WERI-Rb-1 (cell line): ENCODE measurements around the gene EMID1.

Source experiments
- DNase-seq: peaks from one replicate; pipeline ENCODE4 v3.0.0-alpha.2; 2020
- H3K27ac ChIP-seq: fragments of 250-450 bp; sonication (Bioruptor Pico); 2 replicates; pipeline ENCODE4 v1.5.1; 2020; ENCODE audit warnings: mild to moderate bottlenecking, moderate library complexity
- H3K27me3 ChIP-seq: fragments of 250-450 bp; sonication (Bioruptor Pico); 2 replicates; pipeline ENCODE4 v1.5.1; 2021; ENCODE audit warnings: mild to moderate bottlenecking, low read depth, moderate library complexity; ENCODE audit not compliant: insufficient read depth, severe bottlenecking
- H3K36me3 ChIP-seq: fragments of 250-450 bp; sonication (Bioruptor Pico); 2 replicates; pipeline ENCODE4 v1.5.1; 2020; ENCODE audit warnings: mild to moderate bottlenecking, moderate library complexity
- H3K4me3 ChIP-seq: 2 replicates; pipeline ENCODE4 v1.5.1; 2011; ENCODE audit warnings: low read depth, mild to moderate bottlenecking, control low read depth, low read length
- H3K9me3 ChIP-seq: fragments of 250-450 bp; sonication (Bioruptor Pico); 2 replicates; pipeline ENCODE4 v1.5.1; 2021; ENCODE audit warnings: mild to moderate bottlenecking, moderate library complexity; ENCODE audit not compliant: severe bottlenecking
- CTCF ChIP-seq: IDR thresholded peaks from 2 replicates; pipeline ENCODE4 v1.5.1; 2011; ENCODE audit warnings: low read depth, mild to moderate bottlenecking, control low read depth, inconsistent platforms, low read length

Gene EMID1

DNA sequence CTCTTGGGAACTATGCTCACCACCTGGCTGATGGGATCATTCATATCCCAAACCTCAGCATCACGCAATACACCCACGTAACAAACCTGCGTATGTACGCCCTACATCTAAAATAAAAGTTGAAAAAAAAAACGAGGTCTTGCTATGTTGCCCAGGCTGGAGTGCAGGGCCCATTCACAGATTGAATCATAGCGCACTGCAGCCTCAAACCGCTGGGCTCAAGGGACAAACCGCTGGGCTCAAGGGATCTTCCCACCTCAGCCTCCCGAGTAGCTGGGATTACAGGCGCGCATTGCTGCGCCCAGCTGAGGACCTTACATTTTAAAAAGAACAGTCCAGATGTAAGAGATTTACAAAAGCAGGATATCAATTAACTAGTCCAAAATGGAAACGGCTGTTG, 41.9 kb upstream of the EMID1 start:
- no peaks in the 10 kb centered on the region for H3K9me3 ChIP-seq
- DNase-seq, result no peak
- no peak for TF ChIP-seq CTCF
- H3K27me3 ChIP-seq, result no peaks in the 10 kb centered on the region
- H3K4me3 ChIP-seq, result no peak overlapping the region
- no peaks in the 10 kb centered on the region for H3K36me3 ChIP-seq
- no peak overlapping the region for H3K27ac ChIP-seq

DNA sequence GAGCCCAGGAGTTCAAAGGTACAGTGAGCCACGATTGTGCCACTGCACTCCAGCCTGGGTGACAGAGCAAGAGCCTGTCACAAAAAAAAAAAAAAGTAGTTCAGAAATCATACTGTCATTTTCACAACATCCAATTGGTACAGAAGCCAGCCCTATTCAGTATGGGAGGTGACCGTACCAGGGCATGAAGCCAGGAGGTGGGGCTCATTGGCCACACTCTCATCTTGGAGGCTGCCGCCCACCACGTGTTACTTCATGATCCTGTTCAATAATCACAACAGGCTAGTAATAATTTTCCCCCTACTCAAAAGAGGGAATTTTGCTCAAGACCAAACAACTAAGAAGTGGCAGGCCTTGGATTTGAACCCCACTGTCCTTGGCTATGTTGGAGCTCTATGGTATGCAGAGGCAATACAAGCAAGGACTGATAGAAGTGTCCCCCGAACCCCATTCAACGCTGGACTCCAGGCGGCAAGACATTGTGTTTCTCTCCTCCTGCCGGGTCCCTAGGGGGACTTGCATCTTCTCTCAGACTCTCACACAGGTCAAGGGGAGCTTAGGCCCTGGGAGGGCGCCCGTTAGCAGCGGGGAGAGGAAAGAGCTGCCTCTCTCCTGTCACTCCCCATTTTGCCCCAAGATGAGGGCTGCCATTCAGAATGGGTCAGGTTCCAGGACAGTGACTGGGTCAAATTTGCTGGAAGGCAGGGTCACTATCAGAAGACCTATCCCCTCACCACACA, 40.2 kb upstream of the EMID1 start:
- DNase-seq, result no peak
- Histone ChIP-seq H3K36me3 (no peaks in the 10 kb centered on the region), H3K27me3 (no peaks in the 10 kb centered on the region), H3K27ac (no peak overlapping the region), H3K4me3 (no peak overlapping the region), H3K9me3 (no peaks in the 10 kb centered on the region)
- TF ChIP-seq CTCF, result no peak

DNA sequence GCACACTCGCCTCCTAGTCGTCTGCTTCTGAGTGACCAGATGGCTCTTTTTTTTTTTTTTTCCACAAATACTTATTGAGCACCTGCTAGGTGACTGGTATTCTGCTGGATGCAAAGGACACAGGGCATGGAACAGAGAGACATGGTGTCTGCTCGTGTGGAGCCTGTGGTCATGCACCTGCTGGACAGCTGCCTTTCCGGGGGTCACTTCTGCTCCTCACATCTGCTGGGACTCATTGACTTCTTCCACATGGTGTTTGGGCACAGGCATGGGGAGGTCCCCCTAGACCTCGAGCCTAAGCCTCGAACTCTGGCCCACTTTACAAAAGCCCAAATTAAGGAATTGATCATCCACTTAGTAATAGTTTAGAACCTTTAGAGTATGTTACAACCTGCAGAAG, 39.5 kb upstream of the EMID1 start:
- Histone ChIP-seq H3K36me3 (no peaks in the 10 kb centered on the region), H3K27me3 (no peaks in the 10 kb centered on the region), H3K4me3 (no peak overlapping the region), H3K27ac (no peak overlapping the region), H3K9me3 (no peaks in the 10 kb centered on the region)
- DNase-seq, result no peak
- no peak for TF ChIP-seq CTCF

- H3K36me3 ChIP-seq, result no peaks in the 10 kb centered on the region
- no peak overlapping the region for H3K4me3 ChIP-seq
- DNase-seq, result no peak
- no peak overlapping the region for H3K27ac ChIP-seq
- H3K9me3 ChIP-seq, result no peaks in the 10 kb centered on the region
- no peaks in the 10 kb centered on the region for H3K27me3 ChIP-seq
- TF ChIP-seq CTCF, result no peak
Observed at GRCh38 chr22:29167032-29167911, 38.4 kb upstream of the EMID1 start.

DNA sequence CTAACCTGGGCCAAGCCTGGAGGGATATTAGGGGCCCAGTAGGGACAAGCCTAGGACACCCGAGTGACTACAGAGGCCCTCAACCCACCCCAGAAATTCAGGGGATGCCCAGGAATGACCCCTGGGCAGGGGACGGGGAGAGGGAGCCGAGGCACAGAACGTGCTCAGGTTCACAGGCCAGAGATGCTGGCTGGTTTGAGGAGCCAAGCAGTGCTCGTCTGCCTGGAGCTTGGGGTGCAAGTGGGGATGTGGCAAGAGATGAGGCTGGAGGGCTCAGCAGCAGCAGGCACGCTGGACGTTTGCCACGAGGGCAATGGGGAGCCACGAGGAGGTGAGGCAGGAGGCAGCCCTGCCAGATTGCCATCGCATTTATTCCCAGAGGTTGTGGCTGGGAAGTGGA, 34.0 kb upstream of the EMID1 start:
- H3K36me3 ChIP-seq, result no peaks in the 10 kb centered on the region
- H3K27me3 ChIP-seq, result no peaks in the 10 kb centered on the region
- H3K27ac ChIP-seq, result no peak overlapping the region
- DNase-seq, result no peak
- no peak overlapping the region for H3K4me3 ChIP-seq
- H3K9me3 ChIP-seq, result no peaks in the 10 kb centered on the region
- TF ChIP-seq CTCF, result no peak
